HG03025 (cell line): ENCODE data around the gene LLGL2.

Experiments used
- ATAC-seq: cut with Tn5 transposase; IDR thresholded peaks from one replicate; pipeline ENCODE4 v1.9.1; 2021; ENCODE audit warnings: mild to moderate bottlenecking, moderate library complexity; ENCODE audit not compliant: unreplicated experiment, low FRiP score

The LLGL2 gene

GRCh38 chr17:75492555-75493168, 32.8 kb upstream of the LLGL2 start:
- no peak for ATAC-seq

- ATAC-seq, result no peak
Measured at GRCh38 chr17:75493476-75494129, 31.9 kb upstream of the LLGL2 start.

DNA sequence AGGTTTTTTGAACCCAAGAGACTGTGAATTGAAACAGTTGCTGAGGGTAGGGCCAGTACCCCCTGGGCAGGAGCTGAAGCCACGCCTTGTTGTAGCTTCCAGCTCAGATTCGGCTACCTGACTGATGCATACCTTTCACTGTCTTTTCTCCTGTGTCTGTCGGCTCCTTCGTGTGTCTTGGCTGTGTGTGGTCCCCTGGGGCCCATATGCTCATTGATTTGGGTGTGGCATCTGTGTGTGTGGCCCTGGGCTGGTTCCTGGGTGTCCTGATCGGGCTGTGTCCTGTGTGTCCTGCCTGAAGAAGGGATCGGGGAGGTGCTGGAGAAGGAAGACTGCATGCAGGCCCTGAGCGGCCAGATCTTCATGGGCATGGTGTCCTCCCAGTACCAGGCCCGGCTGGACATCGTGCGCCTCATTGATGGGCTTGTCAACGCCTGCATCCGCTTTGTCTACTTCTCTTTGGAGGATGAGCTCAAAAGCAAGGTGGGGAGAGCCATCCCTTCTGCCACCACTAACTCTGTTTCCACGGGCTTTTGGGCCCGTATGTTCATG, 31.1 kb upstream of the LLGL2 start:
- ATAC-seq, result no peak

GRCh38 chr17:75496005-75496404, 29.5 kb upstream of the LLGL2 start:
- no peak for ATAC-seq

- ATAC-seq, result no peak
Measured at GRCh38 chr17:75498039-75498725, 27.3 kb upstream of the LLGL2 start.

GRCh38 chr17:75498726-75499213, 26.7 kb upstream of the LLGL2 start:
- no peak for ATAC-seq

DNA sequence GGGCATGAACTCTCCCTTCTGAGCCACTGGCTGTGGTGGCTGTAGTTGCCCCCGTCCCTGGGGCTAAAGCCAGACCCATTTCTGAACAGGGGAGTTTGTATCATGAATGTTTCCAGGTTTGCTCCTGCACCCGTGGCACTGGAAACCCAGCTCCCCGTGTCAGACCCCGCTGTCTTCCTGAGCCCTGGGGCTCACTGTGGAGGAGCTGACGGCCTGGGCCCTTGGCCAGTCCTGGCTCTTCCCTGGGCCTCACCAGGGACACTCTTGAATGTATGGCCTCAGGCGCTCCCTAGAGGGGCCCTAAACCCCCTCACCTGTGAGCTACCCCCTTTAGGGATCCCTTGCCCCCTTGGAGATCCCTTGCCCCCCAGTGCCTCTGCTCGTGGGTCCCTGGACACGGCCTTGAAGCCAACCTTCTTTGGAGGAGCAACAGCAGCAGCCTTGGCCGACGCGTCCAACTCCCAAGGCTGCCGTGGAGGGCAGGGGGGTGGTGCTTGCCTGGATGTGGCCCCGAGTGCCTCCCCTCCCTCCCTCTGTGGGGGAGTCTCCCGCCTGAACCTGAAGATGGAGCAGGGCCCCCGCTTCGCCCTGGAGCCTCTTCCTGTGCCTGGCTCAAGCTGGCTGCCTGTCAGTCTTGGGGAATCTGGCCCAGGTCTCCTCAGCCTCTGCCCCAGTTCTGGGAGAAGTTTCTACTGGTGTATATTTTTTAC, 26.0 kb upstream of the LLGL2 start:
- no peak for ATAC-seq

DNA sequence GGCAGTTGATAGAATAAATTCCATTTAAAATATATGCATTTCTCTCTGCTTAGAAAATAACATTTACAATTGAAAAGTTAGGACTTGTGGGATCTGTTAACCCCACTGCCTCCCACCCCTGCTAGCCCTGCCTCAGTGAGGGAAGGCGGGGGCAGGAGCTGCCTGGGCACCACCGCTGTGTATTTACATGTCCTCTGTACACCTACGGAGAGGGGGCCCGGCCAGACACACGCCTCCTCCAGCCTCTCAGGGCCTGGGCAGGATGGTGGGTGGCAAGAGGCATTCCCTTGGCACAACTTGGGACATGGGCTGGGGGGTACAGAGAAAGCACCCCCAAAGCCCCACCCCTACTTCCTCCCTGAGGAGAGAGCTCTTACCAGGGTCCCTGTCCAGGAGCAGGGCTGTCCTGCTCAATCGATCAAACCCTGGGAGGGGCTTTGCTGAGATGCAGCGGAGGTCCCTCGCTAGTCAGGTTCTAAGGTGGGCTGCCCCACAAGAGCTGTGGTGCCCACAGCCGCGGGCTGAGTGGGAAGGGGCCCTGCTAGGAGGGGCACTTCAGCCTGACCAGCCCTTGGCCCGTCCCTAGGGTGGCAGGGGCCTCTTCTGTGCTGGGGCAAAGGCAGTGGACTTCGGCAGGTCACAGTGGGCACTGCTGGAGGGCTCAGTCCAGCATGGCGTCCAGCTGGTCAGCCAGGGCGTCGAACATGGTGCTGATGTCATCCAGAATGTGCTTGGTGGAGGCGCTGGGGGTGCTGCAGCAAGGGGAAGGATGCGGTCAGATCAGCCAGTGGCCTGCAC, 24.9 kb upstream of the LLGL2 start:
- ATAC-seq, result no peak

DNA sequence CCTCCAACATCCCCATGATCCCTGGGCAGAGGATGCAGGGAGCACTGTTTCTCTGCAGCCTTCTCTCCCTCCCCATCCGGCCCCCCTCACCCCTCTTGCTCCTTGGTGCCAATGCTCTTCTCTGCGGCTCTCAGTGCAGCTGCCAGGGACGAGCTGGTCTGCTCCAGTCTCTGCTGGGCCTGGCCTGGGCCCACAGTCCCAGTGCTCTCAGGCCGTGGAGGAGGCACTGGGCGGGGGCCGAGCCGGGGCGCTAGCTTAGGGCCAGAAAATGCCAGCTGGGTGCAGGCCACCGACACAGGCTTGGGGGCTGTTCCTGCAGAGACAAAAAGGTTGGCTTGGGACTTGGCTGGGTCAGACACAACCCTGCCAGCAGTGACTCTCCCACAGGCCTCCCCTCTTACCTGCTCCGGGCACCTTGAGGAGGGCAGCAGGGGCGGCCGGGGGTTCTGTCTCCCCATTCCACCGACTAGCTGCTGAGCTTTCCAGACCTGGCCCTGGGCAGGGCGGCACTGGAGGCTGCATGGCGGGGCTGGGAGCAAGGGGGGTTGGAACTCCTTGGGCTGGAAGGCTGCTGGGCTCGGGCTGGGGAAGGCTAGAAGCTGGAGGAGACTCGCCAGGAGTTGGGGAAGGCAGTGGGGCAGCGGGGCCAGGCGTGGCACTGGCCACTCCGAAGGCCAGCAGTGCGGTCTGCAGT, 24.0 kb upstream of the LLGL2 start:
- ATAC-seq, result no peak

DNA sequence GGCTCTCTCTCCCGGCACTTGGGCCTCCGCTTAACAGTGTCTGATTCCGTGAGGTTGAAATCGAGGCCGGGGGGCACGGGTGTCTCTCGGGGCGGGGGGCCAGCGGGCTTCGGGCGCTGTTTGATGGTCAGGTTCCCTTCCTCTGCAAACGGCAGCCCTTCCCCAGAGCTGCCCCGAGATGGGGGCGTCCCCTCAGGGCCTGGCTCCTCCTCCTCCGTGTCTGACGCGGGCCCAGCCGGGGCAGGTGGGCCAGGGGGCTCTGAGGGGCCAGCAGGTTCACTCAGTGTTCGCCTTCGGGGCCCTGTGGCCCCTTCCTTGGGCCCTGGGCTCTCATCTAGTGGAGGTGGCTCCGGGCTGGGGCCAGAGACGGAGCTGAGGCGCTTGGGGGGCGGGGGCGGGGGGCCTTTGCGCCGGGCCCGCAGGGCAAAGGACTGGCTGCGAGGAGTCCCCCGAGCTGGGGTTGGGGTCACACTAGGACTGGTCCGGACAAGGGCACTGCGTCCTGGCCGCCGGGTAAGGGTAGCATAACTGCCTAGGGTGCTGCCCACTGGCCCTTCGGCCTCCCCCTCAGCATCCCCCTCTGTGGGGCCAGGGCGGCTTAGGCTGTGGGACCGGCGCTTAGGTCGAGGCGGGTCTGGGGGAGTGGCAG, 23.3 kb upstream of the LLGL2 start:
- ATAC-seq, result no peak

DNA sequence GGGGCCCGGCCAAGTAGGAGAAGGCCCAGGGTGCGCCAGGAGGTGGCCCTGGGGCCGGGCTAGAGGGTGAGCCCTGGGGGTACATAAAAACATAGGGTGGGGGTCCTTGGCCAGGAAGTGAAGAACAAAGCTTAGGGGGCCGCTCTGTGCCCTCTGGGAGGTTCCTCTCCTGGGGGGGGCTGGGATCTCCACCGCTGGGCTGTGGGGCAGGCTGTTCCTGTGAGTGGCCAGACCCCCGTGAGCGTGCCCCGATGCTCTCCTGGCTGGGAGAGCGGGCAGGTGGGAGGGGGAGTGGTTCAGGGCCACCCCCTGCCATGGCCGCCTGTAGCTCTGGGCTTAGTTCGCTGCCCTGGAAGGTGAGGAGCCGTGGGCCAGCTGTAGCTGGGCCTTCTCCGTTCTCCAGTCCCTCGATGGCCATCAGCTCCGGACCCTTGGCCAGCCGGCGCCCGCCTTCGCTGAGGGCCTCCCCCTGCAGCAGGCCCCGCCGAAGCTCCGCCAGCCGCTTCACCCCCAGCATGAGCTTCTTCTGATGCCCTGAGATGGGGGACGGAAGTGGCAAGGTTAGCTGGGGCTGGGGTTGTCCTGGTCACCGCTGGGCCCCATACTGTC, 22.7 kb upstream of the LLGL2 start:
- ATAC-seq, result no peak

DNA sequence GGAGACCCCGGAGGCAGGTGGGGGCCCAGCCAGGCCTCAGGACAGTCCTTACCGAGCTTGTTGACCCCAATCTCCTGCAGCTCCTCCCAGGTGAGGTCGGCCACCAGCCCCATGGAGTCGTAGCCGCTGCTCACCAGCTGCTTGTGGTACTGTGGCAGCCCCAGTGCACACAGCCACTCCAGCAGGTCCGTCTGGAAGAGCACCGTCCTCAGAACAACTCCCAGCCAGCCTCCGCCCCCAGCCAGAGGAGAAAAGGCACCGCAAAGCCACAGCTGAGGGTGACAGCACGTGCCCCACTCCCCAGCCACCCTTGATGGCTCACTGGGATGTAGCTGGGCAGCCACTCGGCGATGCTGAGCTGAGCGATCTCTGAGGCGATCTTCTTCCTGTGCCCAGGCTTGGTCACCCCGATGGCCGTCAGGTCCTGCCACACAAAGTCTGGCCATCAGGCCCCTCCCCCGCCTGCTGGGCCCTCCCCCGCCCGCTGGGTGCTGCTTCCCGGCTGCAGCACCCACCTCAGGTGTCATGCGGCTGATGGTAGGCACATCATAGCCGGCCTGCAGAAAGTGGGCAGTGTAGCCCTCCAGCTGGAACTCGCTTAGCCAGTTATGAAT, 22.1 kb upstream of the LLGL2 start:
- no peak for ATAC-seq

DNA sequence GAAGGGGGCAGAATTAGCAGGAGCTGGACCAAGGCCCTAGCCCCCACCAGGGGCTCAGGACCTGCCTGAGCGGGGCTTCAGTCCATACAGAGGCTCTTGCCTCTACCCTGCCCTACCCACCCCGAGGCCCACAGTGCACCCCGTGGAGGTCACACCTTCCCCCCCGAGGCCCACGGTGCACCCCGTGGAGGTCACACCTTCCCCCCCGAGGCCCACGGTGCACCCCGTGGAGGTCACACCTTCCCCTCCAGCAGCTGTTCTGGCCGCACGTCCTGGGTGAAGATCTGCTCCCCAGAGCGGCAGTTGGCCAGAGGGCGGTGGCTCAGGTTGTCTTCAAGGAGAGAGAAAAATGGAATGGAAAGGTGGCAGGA, 21.5 kb upstream of the LLGL2 start:
- no peak for ATAC-seq

GRCh38 chr17:75504347-75505151, 20.9 kb upstream of the LLGL2 start:
- ATAC-seq, result no peak

DNA sequence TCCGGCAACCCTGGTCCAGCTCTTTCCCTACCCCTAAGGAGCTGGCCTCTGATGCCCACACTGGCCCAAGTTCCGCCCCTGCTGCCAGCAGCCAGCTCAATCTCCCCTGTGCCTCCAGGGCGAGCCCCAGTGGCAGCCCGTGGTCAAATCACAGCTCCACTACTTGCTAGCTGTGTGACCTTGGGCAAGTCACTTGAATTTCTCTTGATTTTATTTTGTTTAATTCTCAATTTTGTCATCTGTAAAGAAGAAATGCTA, 20.4 kb upstream of the LLGL2 start:
- no peak for ATAC-seq

GRCh38 chr17:75505640-75506039, 19.9 kb upstream of the LLGL2 start:
- no peak for ATAC-seq

DNA sequence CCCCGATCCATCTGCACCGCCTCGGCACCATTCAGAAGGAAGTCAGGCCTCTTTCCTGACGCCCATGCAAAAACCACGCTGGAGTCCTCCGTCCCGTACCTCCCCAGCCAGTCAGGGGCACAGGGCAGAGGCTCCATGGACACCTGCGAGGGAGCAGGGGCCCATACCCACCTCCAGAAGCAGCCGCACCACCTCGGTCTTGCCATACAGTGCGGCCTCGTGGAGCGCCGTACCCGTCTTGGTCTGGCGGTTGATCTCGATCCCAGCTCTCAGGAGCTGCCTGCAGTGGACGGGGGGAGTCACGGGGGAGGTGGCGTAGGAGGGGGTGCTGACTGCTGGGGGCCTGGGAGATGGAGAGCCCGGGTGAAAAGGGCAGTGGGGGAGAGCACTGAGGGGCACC, 19.4 kb upstream of the LLGL2 start:
- no peak for ATAC-seq

GRCh38 chr17:75506888-75507287, 18.6 kb upstream of the LLGL2 start:
- no peak for ATAC-seq
